NCI-H1092 treated with DMSO at 0.1 percent for 48 hours (cell line): Measurements from ENCODE around the gene GSTO2.

ENCODE experiments used
- DNase-seq: peaks from one replicate; lab custom pipeline; 2025; lab: John Stamatoyannopoulos, UW

GSTO2 gene

DNA sequence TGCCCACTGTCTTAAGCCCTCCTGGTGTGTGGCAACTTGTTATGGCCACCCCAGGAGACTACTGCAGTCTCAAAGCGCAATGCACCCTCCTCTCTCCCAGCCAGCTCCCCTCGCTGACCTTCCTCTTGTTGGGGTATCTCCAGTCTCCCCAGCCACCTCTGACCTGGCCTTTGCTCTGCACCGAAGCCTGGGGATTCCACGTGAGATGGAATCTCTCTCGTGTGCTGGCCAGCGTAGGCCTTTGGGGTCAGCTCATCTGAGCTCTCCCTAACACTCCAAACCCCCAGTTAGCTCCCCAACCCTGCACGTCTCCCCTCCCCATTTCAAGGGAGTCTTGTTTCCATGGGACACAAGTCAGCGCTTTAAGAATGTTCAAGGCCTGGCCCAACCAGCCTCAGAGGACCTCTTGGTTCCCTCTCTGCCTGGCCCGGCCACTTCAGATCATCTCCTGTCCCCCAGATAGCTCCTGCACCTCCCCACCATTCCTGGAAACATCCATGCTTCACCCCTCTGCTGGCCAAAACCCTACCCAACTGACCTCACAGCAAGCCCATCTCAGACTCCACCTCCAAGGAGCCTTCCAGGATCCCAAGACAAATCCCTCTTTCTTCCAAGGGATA is 58.1 kb downstream of the GSTO2 start:
- DNase-seq, result no peak

DNA sequence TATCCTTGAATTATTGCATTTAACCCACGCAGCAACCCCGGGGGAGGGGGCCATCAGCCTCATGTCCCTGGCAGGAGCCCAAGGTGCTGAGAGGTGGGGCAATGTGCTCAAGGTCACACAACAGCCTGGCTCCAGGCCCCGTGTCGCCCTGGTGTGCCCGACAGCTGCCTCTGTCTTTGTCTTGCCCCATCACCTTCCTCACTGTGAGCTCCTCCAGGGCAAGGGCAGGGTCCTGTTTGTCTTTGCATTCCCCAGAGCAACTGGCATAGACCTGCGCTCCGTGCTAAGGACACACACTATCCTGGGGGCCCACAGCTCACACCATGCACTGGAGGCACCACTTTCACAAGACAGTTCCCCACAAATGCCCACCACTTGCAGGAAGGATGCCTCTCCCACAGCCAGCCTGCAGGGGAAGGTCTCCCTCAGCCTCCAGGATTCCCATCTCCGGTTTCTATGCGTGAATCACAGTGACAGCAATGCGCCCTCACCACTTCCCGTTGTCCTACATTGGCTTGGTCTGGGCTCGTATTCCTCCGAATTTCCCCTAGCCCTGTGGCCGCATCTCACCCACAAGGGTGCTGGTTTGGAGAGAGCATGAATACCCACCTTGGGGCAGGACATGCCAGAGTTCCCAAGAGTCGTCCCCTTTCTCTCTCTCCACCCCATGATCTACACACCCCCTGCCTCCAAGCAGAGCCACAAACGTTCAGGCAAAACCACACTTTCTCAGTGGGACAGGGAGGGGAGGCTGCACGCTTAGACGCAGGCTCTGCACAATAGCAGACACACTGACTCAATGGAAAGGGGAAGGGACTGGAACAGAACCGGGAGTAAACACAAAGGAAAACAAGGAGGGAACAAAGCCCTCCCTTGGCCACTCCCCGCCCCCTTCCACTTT is 59.0 kb downstream of the GSTO2 start:
- DNase-seq, result no peak

DNA sequence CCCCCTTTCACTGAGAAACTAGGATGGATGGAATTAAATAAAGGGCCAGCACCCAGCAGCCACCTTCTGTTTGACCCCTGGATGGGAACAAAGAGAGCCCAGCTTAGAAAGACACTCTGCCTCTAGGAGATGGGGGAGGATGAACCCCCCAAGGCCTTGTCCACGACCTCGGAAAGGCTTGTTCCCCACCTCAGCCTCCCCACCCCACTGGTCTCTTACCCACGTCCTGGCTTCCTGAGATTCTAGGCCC is 59.6 kb downstream of the GSTO2 start:
- no peak for DNase-seq

DNA sequence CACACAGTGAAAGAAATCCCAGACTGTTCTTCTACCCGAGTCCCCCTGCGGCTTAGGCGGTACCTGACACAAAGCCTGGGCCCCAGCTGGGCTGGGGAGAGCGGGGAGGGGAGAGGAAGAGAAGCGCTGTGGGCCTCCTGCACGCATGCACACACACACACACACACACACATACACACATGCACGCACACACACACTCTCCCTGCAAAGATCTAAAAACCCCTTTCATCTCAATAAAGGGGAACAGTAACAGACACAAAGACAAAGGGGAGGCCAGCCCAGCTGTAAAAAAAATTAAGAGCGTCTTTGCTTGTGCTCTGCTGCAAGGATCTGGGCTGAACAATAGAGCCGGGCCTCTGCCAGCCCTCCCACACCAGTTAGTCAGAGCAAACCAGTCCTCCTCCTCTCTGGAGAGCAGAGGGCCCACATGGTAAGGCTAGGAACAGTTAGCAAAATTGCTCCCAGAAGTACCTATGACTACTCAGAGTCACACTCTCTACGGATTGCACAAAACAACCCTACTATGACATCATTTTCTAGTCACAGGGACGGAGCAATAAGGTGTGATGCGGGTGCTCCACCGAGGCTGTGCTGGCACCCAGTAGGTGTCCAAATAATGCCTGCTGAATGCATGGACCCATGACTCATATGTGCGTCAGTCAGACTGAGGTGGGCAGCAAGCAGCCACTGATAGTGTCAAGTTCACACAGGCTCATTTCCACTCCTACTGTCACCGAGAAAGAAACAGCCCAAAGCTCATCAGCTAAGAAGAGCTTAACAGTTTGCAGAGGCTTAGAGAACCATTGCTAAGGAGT is 60.1 kb downstream of the GSTO2 start:
- DNase-seq, result peak; percentile 36

DNA sequence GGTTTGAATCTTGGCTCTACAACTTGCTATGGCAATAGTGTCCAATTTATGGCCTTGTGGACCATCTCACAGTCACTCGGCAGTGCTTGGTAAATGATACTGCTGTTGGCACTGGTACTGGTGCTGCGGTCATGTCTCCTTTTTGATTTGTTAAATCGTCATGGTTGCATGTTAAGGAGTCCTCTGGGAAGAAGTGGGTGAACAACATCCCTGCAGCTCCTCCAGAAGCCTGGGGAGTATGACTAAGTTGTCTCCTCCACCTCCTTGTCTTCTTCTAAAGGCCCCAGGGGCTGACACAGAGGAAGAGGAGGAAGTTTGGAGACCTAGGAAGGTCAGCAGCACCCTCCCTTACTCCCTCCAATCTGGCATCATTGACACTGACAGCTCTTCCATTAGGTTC is 60.8 kb downstream of the GSTO2 start:
- DNase-seq, result no peak

DNA sequence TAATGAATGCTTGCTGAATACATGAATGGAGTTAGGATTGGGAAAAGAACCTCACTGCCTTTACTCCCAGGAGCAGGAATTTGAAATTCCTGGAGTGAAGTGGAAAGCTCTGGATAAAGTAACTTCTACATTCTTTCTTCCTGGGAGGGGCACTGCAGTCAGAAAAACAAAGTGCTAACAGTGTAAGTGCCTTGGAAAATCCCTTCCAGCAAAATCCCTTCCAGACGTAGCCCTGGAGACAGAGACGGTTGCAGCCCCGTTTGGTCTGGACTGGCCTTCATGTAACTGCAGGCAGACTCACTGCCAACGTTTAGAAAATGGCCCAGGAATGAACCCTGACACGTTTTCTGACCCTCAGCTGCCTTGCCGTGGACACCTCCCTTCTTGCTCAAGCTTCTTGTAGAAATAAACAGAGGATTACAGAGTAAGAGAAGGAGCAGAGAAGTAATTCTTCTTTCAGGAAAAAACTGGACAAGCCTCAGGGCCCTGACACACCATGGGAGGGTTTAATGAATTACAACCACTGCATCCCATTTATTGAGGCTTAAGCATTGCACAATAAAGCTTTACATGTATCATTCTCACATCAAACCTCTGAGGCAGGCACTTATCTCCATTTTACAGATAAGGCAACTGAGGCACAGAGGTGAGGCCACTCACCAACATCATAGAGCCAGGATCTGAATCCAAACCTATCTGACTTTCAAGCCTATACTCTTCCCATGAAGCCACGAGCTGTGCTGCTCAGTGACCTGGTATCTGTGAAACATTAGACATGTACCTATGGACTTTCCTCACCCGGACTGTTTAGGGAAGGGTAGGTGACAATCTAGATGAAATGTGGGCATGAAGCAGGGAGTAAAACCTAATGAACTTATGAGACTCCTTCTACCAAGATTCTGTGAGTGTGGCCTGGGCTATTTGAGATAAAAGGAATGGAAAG is 61.5 kb downstream of the GSTO2 start:
- no peak for DNase-seq

DNA sequence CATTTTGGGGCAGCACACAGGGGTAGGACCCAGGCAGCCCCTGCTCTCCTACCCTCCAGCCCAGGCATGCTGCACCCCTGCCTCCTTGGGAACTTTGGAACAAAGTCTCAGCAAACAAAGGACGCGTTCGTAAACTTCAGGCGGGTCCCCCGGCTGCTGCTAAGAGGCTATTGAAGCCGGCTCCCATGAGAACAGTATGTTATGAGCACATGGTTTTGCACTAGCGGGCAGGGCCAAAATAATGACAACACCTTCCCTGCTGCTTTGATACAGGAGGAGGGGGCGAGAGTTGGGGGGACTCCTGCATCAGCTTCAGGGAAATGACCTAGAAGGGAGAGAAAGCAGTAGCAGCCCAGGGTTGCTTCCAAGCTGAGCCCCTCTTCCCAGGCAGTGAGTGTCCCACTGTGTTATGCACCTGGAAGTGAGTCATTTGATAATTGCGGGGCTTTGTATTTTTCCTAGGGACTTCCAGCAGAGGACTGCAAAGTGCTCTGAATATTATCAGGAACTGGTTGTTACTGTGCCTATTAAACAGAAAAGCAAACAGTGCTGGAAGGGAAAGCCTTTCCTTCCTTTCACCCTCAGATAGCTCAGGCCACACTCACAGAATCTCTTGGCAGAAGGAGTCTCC is 62.3 kb downstream of the GSTO2 start:
- DNase-seq, result peak; percentile 62

DNA sequence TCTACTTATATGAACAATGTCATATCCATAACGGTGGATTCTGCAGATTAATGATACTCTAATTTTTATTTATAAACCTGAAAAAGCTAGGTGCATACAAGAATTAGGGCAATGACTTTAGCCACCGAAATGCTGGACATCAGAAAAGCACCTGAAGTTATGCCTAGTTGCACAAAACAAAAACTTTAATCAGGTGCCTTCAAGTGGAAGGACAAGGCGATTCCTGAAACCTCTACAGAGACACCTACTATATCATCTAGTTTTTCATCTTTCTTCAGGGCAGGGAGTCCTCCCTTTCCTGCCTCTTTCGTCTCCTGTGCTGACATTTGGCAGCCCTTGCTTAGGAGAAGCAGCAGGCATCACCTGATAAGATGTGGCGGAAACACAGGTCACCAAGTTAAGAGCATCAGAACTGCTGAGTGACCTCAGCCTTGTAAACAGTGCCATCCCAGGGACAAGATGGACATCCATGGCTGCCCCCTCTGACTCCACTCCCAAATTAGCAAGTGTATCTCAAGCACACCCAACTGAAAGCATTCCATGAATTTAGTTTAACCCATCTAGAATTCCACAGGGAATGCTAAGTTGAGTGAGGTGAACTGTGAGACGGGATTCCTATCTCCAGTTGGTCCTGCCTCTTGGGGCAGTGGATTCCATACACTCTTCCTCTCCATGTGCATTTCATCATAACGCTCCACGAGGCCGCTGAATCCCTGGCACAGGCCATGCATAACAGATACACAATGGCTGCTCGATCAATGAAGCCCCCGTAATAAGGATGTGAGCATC is 63.5 kb downstream of the GSTO2 start:
- DNase-seq, result no peak

DNA sequence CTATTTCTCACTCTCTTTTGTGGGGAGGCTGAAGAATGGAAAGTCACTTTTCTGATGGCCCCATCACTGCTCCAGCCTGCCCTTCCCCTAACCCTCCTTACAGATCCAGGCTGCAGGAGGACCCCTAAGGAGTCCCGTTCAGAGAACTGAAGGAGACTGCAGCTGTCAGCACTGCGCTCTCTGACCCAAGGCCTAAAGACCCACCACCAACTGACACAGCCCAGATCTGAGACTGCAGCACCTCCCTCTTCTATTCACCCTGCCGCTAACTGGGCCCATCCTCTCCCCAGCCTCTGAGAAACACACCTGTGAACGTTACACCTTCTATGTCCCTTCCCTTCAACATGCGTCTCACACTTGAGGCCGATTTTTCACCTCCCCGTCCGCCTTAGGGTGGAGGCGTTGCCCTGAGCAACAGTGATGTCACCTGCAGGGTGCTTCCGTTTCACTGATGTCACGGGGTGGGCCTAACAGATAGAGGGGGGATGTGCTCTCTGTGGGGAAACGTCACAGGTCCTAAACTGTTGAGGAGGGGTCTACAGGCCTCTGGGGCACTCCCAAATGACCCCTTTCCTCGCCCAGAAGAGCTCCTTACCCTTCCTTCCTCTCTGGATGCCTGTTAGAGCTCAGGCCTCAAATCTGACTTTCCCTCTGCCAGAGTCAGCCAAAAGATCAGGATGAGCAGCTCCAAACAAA is 64.2 kb downstream of the GSTO2 start:
- no peak for DNase-seq

DNA sequence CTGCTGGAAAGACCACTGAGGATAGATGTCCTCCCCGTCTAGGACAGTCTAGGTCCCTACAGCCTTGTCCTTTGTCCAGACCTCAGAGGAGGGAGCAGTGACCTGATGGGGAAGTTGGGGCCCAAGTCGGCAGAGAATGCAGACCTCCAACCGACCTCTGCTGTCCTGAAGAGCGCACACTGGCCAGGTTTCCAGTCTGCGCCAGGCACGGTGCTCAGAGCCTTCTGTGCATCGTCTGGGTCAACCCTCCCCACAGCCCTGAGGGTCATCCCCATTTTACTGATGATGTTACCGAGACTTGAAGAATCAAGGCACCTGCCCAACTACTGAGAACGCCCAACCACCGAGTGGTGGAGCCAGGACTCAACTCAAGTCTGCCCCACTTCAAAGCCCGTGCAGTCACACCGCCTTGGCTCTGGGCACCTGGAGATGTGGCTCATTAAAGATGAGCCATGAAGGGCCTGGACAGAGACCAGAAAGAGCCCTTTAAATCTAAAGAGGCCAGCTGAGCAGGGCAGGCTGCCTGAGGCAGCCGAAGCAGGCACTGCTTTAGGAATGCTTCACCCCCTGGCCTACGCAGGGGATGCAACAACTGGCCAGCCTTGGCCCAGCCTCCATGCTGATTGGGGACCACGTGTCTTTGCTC is 64.9 kb downstream of the GSTO2 start:
- no peak for DNase-seq

DNA sequence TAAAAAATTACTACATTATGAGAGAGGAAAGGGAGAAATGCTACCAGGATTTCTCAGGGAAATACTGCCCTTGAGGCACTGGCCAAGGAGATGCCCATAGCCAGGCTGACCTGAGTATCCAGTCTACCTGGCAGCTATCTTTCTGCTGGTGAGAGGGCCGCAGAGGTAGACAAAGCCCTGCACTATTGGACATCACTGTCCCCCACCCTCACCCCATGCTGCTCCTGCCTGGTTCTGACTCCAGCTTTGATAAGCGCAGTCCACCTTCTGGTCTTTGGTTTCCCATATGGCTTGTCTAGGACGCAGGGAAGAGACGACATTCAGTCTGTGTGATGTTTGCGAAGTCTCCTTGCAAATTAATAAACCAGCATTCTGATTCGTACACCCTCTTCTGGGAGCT is 65.6 kb downstream of the GSTO2 start:
- DNase-seq, result no peak

DNA sequence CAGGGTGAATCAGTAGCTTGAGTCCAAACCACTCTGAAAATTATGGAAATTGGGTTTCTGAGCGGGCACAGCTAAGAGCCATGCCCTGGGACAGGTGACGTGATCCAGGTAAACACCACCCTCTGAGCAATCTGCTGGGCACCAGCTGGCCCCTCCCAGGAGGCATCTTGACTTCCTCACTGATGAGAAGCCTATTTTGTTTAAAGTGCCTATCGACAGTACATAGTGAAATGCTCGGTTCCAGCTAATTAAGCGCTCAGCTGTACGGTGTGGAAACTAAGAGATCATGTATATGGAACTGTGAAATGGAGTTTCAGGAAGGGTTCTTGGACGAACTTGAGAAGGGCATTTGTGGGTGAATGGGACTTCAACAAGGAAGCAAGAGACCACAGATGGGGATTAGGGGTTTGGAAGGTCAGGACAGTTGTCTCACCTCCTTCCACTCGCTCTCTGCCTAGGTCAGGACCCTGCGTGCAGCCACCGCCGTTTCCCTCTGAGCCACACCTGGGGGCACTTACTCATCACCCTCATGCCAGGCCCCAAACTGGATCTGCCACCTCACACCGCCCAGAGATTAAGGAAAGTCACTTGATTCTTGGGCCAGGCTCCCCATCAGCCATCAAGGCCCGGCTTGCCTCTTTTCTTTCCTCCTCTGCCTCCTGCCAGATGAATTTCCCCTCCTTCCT is 66.1 kb downstream of the GSTO2 start:
- DNase-seq, result no peak

DNA sequence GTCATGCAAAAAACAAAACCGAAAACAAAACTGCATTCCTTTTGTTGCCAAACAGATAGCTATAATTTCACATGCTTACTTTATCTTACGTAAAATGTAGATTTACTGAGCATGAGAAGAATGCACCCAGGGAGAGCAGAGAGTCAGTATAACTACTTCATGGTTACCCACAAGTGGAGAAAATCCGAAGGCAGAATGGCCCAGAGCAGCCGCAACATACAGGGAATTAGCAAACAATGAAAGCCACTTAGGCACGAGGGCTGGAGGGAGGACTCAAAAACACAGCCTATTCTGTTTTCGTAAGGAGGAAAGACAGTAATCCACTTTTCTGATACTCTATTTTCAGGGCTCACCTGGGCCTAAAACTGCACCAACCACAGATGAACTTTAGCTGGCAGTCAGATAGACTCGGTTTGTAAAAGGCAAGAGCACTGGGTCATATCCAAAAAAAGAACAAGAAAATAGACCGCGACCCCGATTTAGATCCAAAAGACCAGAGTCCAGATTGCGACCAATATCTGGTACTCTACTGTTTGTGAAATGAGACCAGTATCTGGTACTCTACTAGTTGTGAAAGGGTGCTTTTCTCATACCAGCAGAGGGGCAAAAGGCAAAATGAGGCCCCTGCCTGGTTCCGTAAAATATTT is 68.0 kb downstream of the GSTO2 start:
- DNase-seq, result no peak

DNA sequence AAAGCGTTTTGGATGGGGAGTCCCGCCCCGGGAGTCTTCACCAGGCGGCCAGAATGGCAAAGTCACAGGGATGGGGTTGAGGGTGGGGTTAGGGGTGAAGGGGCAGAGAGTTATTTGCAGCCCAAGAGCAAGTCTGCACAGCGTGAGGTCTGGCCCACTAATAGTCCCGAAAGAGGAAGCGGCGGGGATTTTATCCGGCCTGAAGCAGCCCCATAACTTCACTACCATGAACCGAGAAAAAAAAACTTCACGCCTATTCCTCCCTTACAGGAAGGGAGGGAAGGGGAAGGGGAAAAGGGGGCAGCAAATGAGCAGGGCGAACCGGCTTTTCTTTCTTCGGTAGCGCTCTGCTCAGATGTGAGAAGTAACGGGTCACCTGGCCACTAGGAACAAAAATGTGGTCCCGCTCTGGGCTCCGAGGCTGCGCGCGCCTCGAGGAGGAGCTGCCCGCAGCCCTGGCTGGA is 68.6 kb downstream of the GSTO2 start:
- DNase-seq, result no peak

DNA sequence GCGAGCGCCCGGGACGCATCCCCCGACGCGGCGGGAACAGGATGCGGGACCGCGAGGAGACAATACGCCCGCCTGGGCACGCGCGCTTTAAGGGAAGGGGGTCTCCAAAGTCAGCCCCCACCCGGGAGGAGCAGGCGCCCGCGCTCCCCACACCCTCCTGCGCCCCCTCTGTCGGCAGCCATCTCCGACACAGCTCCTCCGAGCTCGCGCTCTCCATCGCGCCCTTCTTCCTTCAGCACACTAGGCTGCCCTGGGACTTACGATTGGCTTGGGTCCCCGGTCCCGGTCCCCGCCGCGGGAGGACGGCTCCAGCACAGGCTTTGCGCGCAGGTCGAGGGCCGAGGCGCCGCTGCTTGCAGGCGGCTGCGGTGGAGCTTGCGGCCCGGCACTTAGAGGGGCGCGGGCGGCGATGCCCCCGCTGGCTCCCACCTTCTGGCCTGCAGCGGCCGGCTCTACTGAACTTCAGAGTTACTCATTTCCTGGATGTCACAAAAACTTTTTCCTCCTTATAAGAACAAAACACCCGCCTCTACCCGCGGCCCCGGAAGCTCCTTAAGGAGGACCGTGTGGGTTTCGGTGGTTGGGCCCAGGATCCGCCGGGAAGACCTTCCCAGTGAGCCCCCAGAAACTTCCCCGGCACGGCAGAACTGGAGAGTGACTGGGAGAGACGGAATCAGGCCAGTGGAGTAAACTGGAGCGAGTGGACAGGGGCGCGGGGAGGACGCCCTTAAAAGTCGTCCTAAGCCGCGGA is 69.2 kb downstream of the GSTO2 start, which contains the start of gene ITPRIP:
Gene ITPRIP, minus strand, starts transcription at position 481 of the 751 bp plus-strand sequence. CDS start 22,414 bp downstream, outside the sequence.
- peak; percentile 27 for DNase-seq

DNA sequence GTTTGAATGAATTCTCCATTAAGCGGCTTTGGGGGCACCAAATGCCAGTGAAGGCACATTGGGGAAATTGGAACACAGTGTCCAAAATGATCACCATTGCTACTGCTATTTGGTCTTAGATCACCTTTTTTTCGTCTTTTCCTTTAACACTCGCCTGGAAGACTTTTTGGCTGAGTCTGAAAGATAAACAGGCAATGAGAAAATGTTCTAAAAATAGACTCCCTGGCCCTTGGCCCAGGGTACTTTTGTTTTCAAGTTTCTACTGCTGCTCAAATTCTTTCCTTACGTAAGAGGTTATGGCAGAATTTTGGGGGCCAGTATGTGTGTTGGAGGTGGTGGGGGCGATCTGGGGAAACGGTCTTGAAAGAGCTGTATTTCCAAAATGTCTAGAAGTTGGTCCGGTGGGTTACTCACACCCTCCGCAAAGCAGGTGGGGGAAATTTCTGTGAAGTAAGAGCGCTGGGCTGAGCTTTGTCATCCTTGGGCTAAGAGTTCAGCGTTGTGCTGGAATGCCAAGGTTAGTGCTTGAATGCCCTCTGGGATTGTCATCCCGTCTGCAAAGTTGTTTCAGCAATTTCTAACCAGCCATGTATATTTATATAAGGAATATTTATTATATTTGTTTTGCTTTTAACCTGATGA is 70.6 kb downstream of the GSTO2 start:
- DNase-seq, result no peak

DNA sequence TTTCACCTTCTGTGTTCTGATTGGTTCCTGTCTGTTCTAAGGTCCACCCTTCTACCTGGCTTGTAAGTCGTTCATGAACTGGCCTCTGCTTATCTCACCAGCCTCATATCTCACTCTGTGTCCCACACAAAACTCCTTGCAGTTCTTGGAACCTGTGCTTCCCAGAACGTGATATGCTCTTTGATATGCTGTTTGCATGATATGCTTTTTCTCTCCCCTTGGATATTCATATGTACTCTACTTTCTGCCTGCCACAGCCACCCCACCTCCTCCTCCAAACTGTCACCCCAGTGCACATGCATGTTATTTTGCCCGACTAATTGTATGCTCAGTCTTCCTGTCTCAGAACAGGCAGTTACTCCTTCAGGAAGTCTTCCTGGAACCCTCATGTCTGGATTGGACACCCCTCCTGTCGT is 71.1 kb downstream of the GSTO2 start:
- DNase-seq, result no peak
